MCF 10A (cell line): ENCODE results near the gene BCAS3. TPM values are rescaled to one million over a fixed set of nuclear protein-coding genes. Genes with fewer than 3 reads are reported as not detected.
A peak's percentile ranks its signal among the peaks of the same experiment; 100 is the strongest.
"Not testable (repeated sequence)": the region's sequence is repeated elsewhere in the genome, so short reads cannot be mapped to it uniquely, and the experiment has no call there.

ENCODE experiments used
- BruUV-seq: library from RNA; stranded (reverse); fragments of 400-500 nt; replicated peaks from 2 replicates; lab custom pipeline; 2021; lab: Mats Ljungman, UMichigan
- CTCF ChIA-PET: fragments of 300-600 bp; sonication (Branson Sonifier 250); formaldehyde crosslinking; extraction: SDS; loops from one replicate; lab custom pipeline; 2021; ENCODE audit warnings: antibody characterized with exemption, inconsistent platforms; lab: Yijun Ruan, JAX
- POLR2A ChIA-PET: fragments of 300-600, 350-650 bp; sonication (Branson Sonifier 250); formaldehyde crosslinking; extraction: SDS; loops from one replicate; lab custom pipeline; 2020; ENCODE audit warnings: antibody characterized with exemption, inconsistent platforms; lab: Yijun Ruan, JAX
- DNase-seq: peaks from one replicate; pipeline ENCODE4 v3.0.0-alpha.2; 2018; ENCODE audit not compliant: unreplicated experiment
- H3K27ac Mint-ChIP-seq: one replicate; pipeline ENCODE4 v1.8.0; 2022; ENCODE audit warnings: mild to moderate bottlenecking, low read depth, mixed read lengths; ENCODE audit not compliant: unreplicated experiment
- H3K27me3 Mint-ChIP-seq: one replicate; pipeline ENCODE4 v1.8.0; 2022; ENCODE audit warnings: mixed read lengths; ENCODE audit not compliant: insufficient read depth, unreplicated experiment
- H3K36me3 Mint-ChIP-seq: one replicate; pipeline ENCODE4 v1.8.0; 2022; ENCODE audit warnings: mild to moderate bottlenecking, moderate library complexity, mixed read lengths; ENCODE audit not compliant: insufficient read depth, unreplicated experiment
- H3K4me1 Mint-ChIP-seq: one replicate; pipeline ENCODE4 v1.8.0; 2022; ENCODE audit warnings: mixed read lengths; ENCODE audit not compliant: insufficient read depth, unreplicated experiment
- H3K4me3 Mint-ChIP-seq: one replicate; pipeline ENCODE4 v1.8.0; 2022; ENCODE audit warnings: mild to moderate bottlenecking, moderate library complexity, mixed read lengths; ENCODE audit not compliant: unreplicated experiment
- H3K9me3 Mint-ChIP-seq: one replicate; pipeline ENCODE4 v1.8.0; 2022; ENCODE audit warnings: mixed read lengths; ENCODE audit not compliant: unreplicated experiment
- CTCF ChIP-seq: fragments of 200-600 bp; IDR thresholded peaks from one replicate; pipeline ENCODE4 v1.8.0; 2022; ENCODE audit warnings: antibody characterized with exemption, mild to moderate bottlenecking; ENCODE audit not compliant: unreplicated experiment
- intact Hi-C: fragments of 100-400 bp; cut with micrococcal nuclease; formaldehyde crosslinking; loops from 2 replicates; pipeline ENCODE4 v1.14.1; 2022
- total RNA-seq: library from RNA; stranded (reverse); gene quantifications from 2 replicates; pipeline ENCODE4 v1.2.3, GENCODE V29; 2022

Gene BCAS3
- total RNA-seq, 1 experiment from 2014 or later: 14.6 TPM

- no peak overlapping the region for H3K27ac Mint-ChIP-seq
- intact Hi-C loops: no loop called here
- H3K9me3 Mint-ChIP-seq: no peaks in the 10 kb centered on the region
- no peak for TF ChIP-seq CTCF
- peaks cover 7% of the 10 kb centered on the region for H3K4me1 Mint-ChIP-seq
- H3K27me3 Mint-ChIP-seq: no peaks in the 10 kb centered on the region
- H3K36me3 Mint-ChIP-seq: no peaks in the 10 kb centered on the region
- DNase-seq: no peak
- POLR2A ChIA-PET: no interaction called here
- no TSS peak for BruUV-seq
- CTCF ChIA-PET: interaction anchor here (0.6 kb wide), 1 partner anchor 160 kb away, joined by 4 read pairs; no protein-coding TSS in a partner anchor
- H3K4me3 Mint-ChIP-seq: no peak overlapping the region
Observed at GRCh38 chr17:60804831-60805230, 127.2 kb downstream of the BCAS3 start.

GRCh38 chr17:60809421-60809820, 131.8 kb downstream of the BCAS3 start:
- Mint-ChIP-seq H3K27me3 (no peaks in the 10 kb centered on the region), H3K4me1 (no peaks in the 10 kb centered on the region), H3K27ac (no peak overlapping the region), H3K9me3 (peaks cover 9% of the 10 kb centered on the region), H3K36me3 (no peaks in the 10 kb centered on the region), H3K4me3 (no peak overlapping the region)
- no peak for DNase-seq
- BruUV-seq: no TSS peak
- CTCF ChIA-PET: no interaction called here
- POLR2A ChIA-PET: no interaction called here
- intact Hi-C loops: no loop called here
- TF ChIP-seq CTCF: no peak

- H3K27me3 Mint-ChIP-seq, H3K4me1 Mint-ChIP-seq, H3K27ac Mint-ChIP-seq, BruUV-seq, CTCF ChIA-PET, H3K36me3 Mint-ChIP-seq, POLR2A ChIA-PET, H3K4me3 Mint-ChIP-seq, DNase-seq, H3K9me3 Mint-ChIP-seq, intact Hi-C loops: not testable (repeated sequence)
Observed at GRCh38 chr17:60814941-60815340, 137.3 kb downstream of the BCAS3 start.

GRCh38 chr17:60817192-60817591, 139.5 kb downstream of the BCAS3 start:
- intact Hi-C loops: no loop called here
- peak; percentile 81 for DNase-seq
- ChIA-PET CTCF (interaction anchor here (0.6 kb wide), 1 partner anchor 219 kb away, joined by 3 read pairs; no protein-coding TSS in a partner anchor), POLR2A (interaction anchor here (0.6 to 1.4 kb wide), 5 partner anchors 10 to 730 kb away, joined by 3 to 4 read pairs (median 3); no protein-coding TSS in a partner anchor)
- no TSS peak for BruUV-seq
- TF ChIP-seq CTCF: no peak
- Mint-ChIP-seq H3K36me3 (no peaks in the 10 kb centered on the region), H3K27me3 (no peaks in the 10 kb centered on the region), H3K4me1 (peaks cover 9% of the 10 kb centered on the region), H3K4me3 (no peak overlapping the region), H3K9me3 (peaks cover 4% of the 10 kb centered on the region), H3K27ac (peak overlapping the region; percentile 36)
